SK-N-SH (cell line): Measurements from ENCODE around the gene HTRA2. TPM values are rescaled to one million over a fixed set of nuclear protein-coding genes. Genes with fewer than 3 reads are reported as not detected.

Experiments
- CTCF ChIA-PET: fragments of 300-600, 350-600 bp; formaldehyde crosslinking; extraction: SDS; loops from one replicate; lab custom pipeline; 2021; lab: Yijun Ruan, JAX
- POLR2A ChIA-PET: fragments of 350-600 bp; sonication (Branson Sonifier 250); formaldehyde crosslinking; extraction: SDS; loops from one replicate; lab custom pipeline; 2020; ENCODE audit warnings: antibody characterized with exemption, inconsistent platforms; lab: Yijun Ruan, JAX
- DNase-seq: peaks from one replicate; pipeline ENCODE4 v3.0.0; 2012
- H2AFZ ChIP-seq: fragments of 200-600 bp; sonication (generic); 2 replicates; pipeline ENCODE4 v1.8.1; 2016; ENCODE audit warnings: antibody characterized with exemption, mild to moderate bottlenecking, low read depth
- H3F3A ChIP-seq: fragments of 200-600 bp; sonication (generic); replicated peaks from 2 replicates; pipeline ENCODE3; 2016; ENCODE audit warnings: antibody characterized with exemption, mild to moderate bottlenecking; ENCODE audit not compliant: insufficient read depth
- H3K27ac ChIP-seq, 2 experiments: fragments of 200-500 bp in 1 of 2; fragments of 200-600 bp in 1 of 2; sonication (Bioruptor generic) in 1 of 2; sonication (generic), shearing (Covaris generic) in 1 of 2; 2 replicates each; pipeline versions ENCODE4 v1.5.1 to v1.6.1; 2014 to 2016; ENCODE audit warnings: low read depth in 2 of 2, inconsistent platforms in 1 of 2, low read length in 1 of 2, mild to moderate bottlenecking in 1 of 2, mixed read lengths in 1 of 2
- H3K27me3 ChIP-seq: fragments of 200-600 bp; sonication (generic), shearing (Covaris generic); 2 replicates; pipeline ENCODE4 v1.6.1; 2016; ENCODE audit warnings: mixed run types; ENCODE audit not compliant: insufficient read depth
- H3K36me3 ChIP-seq, 2 experiments: fragments of 200-500 bp in 1 of 2; fragments of 200-600 bp in 1 of 2; sonication (Bioruptor generic) in 1 of 2; sonication (generic) in 1 of 2; replicated peaks in 1 of 2; 2 replicates each; pipeline versions ENCODE3 to v1.5.1; 2014 to 2016; ENCODE audit warnings: low read length in 1 of 2, mild to moderate bottlenecking in 1 of 2; ENCODE audit not compliant: insufficient read depth in 2 of 2, control insufficient read depth in 1 of 2
- H3K4me1 ChIP-seq, 2 experiments: fragments of 200-500 bp in 1 of 2; fragments of 200-600 bp in 1 of 2; sonication (Bioruptor generic) in 1 of 2; sonication (generic), shearing (Covaris generic) in 1 of 2; 2 replicates each; pipeline versions ENCODE4 v1.5.1 to v1.6.1; 2014 to 2016; ENCODE audit warnings: low read depth in 1 of 2, low read length in 1 of 2, mixed run types in 1 of 2; ENCODE audit not compliant: insufficient read depth in 2 of 2, control insufficient read depth in 1 of 2
- H3K4me2 ChIP-seq: fragments of 200-600 bp; sonication (generic), shearing (Covaris generic); 2 replicates; pipeline ENCODE4 v1.6.1; 2017; ENCODE audit warnings: mixed run types
- H3K4me3 ChIP-seq, 2 experiments: fragments of 200-500 bp in 1 of 2; fragments of 200-600 bp in 1 of 2; sonication (Bioruptor generic) in 1 of 2; sonication (generic), shearing (Covaris generic) in 1 of 2; 2 replicates each; pipeline versions ENCODE4 v1.5.1 to v1.8.1; 2014 to 2016; ENCODE audit warnings: low read depth in 2 of 2, inconsistent platforms in 1 of 2, low read length in 1 of 2, mild to moderate bottlenecking in 1 of 2, mixed read lengths in 1 of 2, moderate library complexity in 1 of 2
- H3K79me2 ChIP-seq: fragments of 200-600 bp; sonication (generic); 2 replicates; pipeline ENCODE4 v1.8.1; 2017; ENCODE audit warnings: mild to moderate bottlenecking; ENCODE audit not compliant: insufficient read depth
- H3K9ac ChIP-seq: fragments of 200-600 bp; sonication (generic); 2 replicates; pipeline ENCODE4 v1.6.1; 2017; ENCODE audit warnings: mixed run types
- H3K9me2 ChIP-seq: fragments of 200-600 bp; sonication (generic); 2 replicates; pipeline ENCODE4 v1.6.1; 2017; ENCODE audit warnings: mixed run types
- H3K9me3 ChIP-seq: fragments of 200-600 bp; sonication (generic); 2 replicates; pipeline ENCODE4 v1.6.1; 2017; ENCODE audit warnings: mixed run types, mild to moderate bottlenecking, moderate library complexity
- H4K20me1 ChIP-seq: fragments of 200-600 bp; sonication (generic); 2 replicates; pipeline ENCODE4 v1.6.1; 2017; ENCODE audit warnings: mild to moderate bottlenecking, mixed run types; ENCODE audit not compliant: insufficient read depth
- CHD2 ChIP-seq: fragments of 150-350 bp; IDR thresholded peaks from 2 replicates; pipeline ENCODE4 v1.6.1; 2018; ENCODE audit warnings: low read length; ENCODE audit not compliant: partially characterized antibody
- CTCF ChIP-seq: fragments of 200-600 bp; sonication (generic); IDR thresholded peaks from 2 replicates; pipeline ENCODE4 v1.6.1; 2017; ENCODE audit warnings: antibody characterized with exemption, mild to moderate bottlenecking, moderate library complexity
- EZH2phosphoT487 ChIP-seq: fragments of 200-600 bp; sonication (generic); IDR thresholded peaks from 2 replicates; pipeline ENCODE4 v1.6.1; 2017; ENCODE audit warnings: low read depth, mixed run types, mild to moderate bottlenecking, antibody characterized with exemption, moderate library complexity, borderline replicate concordance
- MAX ChIP-seq: IDR thresholded peaks from 2 replicates; pipeline ENCODE4 v1.4.0; 2012; ENCODE audit warnings: low read depth
- NRF1 ChIP-seq: IDR thresholded peaks from 2 replicates; pipeline ENCODE4 v1.6.1; 2012; ENCODE audit warnings: low read depth, mild to moderate bottlenecking, low read length
- POLR2AphosphoS5 ChIP-seq: IDR thresholded peaks from 2 replicates; pipeline ENCODE4 v1.6.1; 2012; ENCODE audit warnings: low read depth, low read length
- RAD21 ChIP-seq: IDR thresholded peaks from 2 replicates; pipeline ENCODE4 v1.6.1; 2012; ENCODE audit warnings: mild to moderate bottlenecking, low read length
- TAF1 ChIP-seq: IDR thresholded peaks from 2 replicates; pipeline ENCODE4 v1.6.1; 2012; ENCODE audit warnings: low read depth, mild to moderate bottlenecking, low read length, moderate library complexity, borderline replicate concordance
- TCF12 ChIP-seq: IDR thresholded peaks from 2 replicates; pipeline ENCODE4 v1.4.0; 2012
- ZBTB33 ChIP-seq: IDR thresholded peaks from 2 replicates; pipeline ENCODE4 v1.4.0; 2012; ENCODE audit warnings: low read depth, borderline replicate concordance
- WGBS: methylation state at CpG from one replicate; pipeline ENCODE4 v1.1.6; 2017; ENCODE audit warnings: low lambda C conversion rate; 5-methylcytosine and 5-hydroxymethylcytosine counted together
- polyA plus RNA-seq, 3 experiments: library from polyadenylated mRNA; depleted of rRNA; stranded (reverse); fragments of >200 nt; gene quantifications; 2 replicates each; pipeline ENCODE4 v1.2.3, GENCODE V29; 2012
- TF ChIP-seq, protein P1 (sequence below): fragments of 150-350 bp; IDR thresholded peaks from 2 replicates; pipeline ENCODE4 v1.6.1; 2017; ENCODE audit warnings: antibody characterized with exemption, low read length, low read depth, borderline replicate concordance
- TF ChIP-seq, protein P2 (sequence below): IDR thresholded peaks from 2 replicates; pipeline ENCODE4 v1.4.0; 2012; ENCODE audit warnings: low read depth, borderline replicate concordance

The HTRA2 gene
- polyA plus RNA-seq, 1 of the 3 experiments (the other 2 are of a cell fraction) = 55.7 TPM

GRCh38 chr2:74556831-74557370 is 27.2 kb downstream of the HTRA2 start (continued):
- TF ChIP-seq, protein P1, sequence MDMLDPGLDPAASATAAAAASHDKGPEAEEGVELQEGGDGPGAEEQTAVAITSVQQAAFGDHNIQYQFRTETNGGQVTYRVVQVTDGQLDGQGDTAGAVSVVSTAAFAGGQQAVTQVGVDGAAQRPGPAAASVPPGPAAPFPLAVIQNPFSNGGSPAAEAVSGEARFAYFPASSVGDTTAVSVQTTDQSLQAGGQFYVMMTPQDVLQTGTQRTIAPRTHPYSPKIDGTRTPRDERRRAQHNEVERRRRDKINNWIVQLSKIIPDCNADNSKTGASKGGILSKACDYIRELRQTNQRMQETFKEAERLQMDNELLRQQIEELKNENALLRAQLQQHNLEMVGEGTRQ = no peak
- no peak for TF ChIP-seq RAD21
- TF ChIP-seq POLR2AphosphoS5 = no peak
- TF ChIP-seq MAX = no peak
- no peak for TF ChIP-seq EZH2phosphoT487
- TF ChIP-seq, protein P2, sequence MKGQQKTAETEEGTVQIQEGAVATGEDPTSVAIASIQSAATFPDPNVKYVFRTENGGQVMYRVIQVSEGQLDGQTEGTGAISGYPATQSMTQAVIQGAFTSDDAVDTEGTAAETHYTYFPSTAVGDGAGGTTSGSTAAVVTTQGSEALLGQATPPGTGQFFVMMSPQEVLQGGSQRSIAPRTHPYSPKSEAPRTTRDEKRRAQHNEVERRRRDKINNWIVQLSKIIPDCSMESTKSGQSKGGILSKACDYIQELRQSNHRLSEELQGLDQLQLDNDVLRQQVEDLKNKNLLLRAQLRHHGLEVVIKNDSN = no peak
- TF ChIP-seq CHD2 = no peak
- TF ChIP-seq CTCF = no peak
- no peak for TF ChIP-seq ZBTB33
- TF ChIP-seq TAF1 = no peak
- TF ChIP-seq, all 33 proteins: peak for 0

GRCh38 chr2:74558284-74559230 is 28.8 kb downstream of the HTRA2 start:
- no peak overlapping the region for H2AFZ ChIP-seq
- 76% methylated on average over 7 of the region's 7 CpGs for WGBS
- ChIA-PET CTCF (interaction anchor here (1.1 to 3.2 kb wide), 3 partner anchors 9 to 30 kb away, joined by 3 to 15 read pairs (median 7); no protein-coding TSS in a partner anchor), POLR2A (no interaction called here)
- DNase-seq = no peak
- no peaks in the 10 kb centered on the region for H4K20me1 ChIP-seq
- no peaks in the 10 kb centered on the region for H3K9me2 ChIP-seq
- TF ChIP-seq TCF12 = no peak
- no peak for TF ChIP-seq POLR2AphosphoS5
- no peak for TF ChIP-seq NRF1
- H3K4me3 ChIP-seq = no peak overlapping the region
- H3K9ac ChIP-seq = no peak overlapping the region
- H3K4me2 ChIP-seq = no peak overlapping the region
- H3K27me3 ChIP-seq = no peaks in the 10 kb centered on the region
- peaks cover 8% of the 10 kb centered on the region for H3F3A ChIP-seq
- H3K9me3 ChIP-seq = no peaks in the 10 kb centered on the region
- H3K4me1 ChIP-seq = peaks cover 9 to 10% of the 10 kb centered on the region in 2 experiments; a peak in 2 of 4 replicates
- no peak overlapping the region for H3K27ac ChIP-seq
- H3K79me2 ChIP-seq = peaks cover 23% of the 10 kb centered on the region
- H3K36me3 ChIP-seq = peaks cover 10 to 17% of the 10 kb centered on the region in 2 experiments
